Osteoblast (primary cell): ENCODE measurements around the gene GAL3ST2. TPM values are rescaled to one million over a fixed set of nuclear protein-coding genes. Genes with fewer than 3 reads are reported as not detected.
A peak's percentile ranks its signal among the peaks of the same experiment; 100 is the strongest.

ENCODE experiments used
- DNase-seq: peaks from one replicate; pipeline ENCODE4 v3.0.0; 2011; ENCODE audit warnings: low spot score, mixed read lengths; ENCODE audit not compliant: insufficient read length; ENCODE audit errors: missing footprints
- H2AFZ ChIP-seq: 2 replicates; pipeline ENCODE4 v1.6.0; 2011; ENCODE audit warnings: mild to moderate bottlenecking, low read length
- H3K27ac ChIP-seq: 2 replicates; pipeline ENCODE4 v1.5.1; 2011; ENCODE audit warnings: mild to moderate bottlenecking, low read depth, low read length, moderate library complexity
- H3K27me3 ChIP-seq: 2 replicates; pipeline ENCODE4 v1.6.0; 2012; ENCODE audit warnings: mild to moderate bottlenecking, control low read depth, inconsistent platforms, low read length, moderate library complexity; ENCODE audit not compliant: insufficient read depth
- H3K36me3 ChIP-seq: 2 replicates; pipeline ENCODE4 v1.5.1; 2011; ENCODE audit warnings: mild to moderate bottlenecking, low read length, control low read depth, moderate library complexity; ENCODE audit not compliant: insufficient read depth
- H3K4me1 ChIP-seq: 2 replicates; pipeline ENCODE4 v1.5.1; 2011; ENCODE audit warnings: mild to moderate bottlenecking, low read length, control low read depth, moderate library complexity; ENCODE audit not compliant: insufficient read depth
- H3K4me2 ChIP-seq: 2 replicates; pipeline ENCODE4 v1.6.0; 2011; ENCODE audit warnings: mild to moderate bottlenecking, low read length; ENCODE audit not compliant: insufficient read depth
- H3K4me3 ChIP-seq: fragments of 200-600 bp; sonication (generic); 3 replicates; pipeline ENCODE4 v1.5.1; 2012; ENCODE audit warnings: mild to moderate bottlenecking, low read length, inconsistent platforms; ENCODE audit not compliant: insufficient read depth
- H3K79me2 ChIP-seq: 2 replicates; pipeline ENCODE4 v1.6.0; 2012; ENCODE audit warnings: mild to moderate bottlenecking, low read length, control low read depth, inconsistent platforms; ENCODE audit not compliant: insufficient read depth
- H3K9me3 ChIP-seq: 2 replicates; pipeline ENCODE4 v1.5.1; 2011; ENCODE audit warnings: low read depth, low read length, control low read depth
- H4K20me1 ChIP-seq: 2 replicates; pipeline ENCODE4 v1.6.0; 2012; ENCODE audit warnings: mild to moderate bottlenecking, low read length, control low read depth; ENCODE audit not compliant: insufficient read depth
- CTCF ChIP-seq: IDR thresholded peaks from 2 replicates; pipeline ENCODE4 v1.5.1; 2011; ENCODE audit warnings: mild to moderate bottlenecking, low read depth, low read length, moderate library complexity; ENCODE audit errors: extremely low read depth
- total RNA-seq: library from RNA; depleted of rRNA; stranded (reverse); fragments of >200 nt; gene quantifications from 2 replicates; pipeline ENCODE4 v1.2.3, GENCODE V29; 2012

Gene GAL3ST2
- total RNA-seq, 1 donor: 0.36 TPM

GRCh38 chr2:241811952-241812729, 35.5 kb downstream of the GAL3ST2 start:
- no peak for TF ChIP-seq CTCF
- H3K4me3 ChIP-seq: no peak overlapping the region

GRCh38 chr2:241812730-241813643, 36.4 kb downstream of the GAL3ST2 start:
- H3K79me2 ChIP-seq: no peaks in the 10 kb centered on the region
- H3K36me3 ChIP-seq: no peaks in the 10 kb centered on the region
- H3K4me2 ChIP-seq: no peak overlapping the region
- H3K4me1 ChIP-seq: no peaks in the 10 kb centered on the region
- no peak for TF ChIP-seq CTCF
- no peaks in the 10 kb centered on the region for H3K27me3 ChIP-seq
- no peaks in the 10 kb centered on the region for H3K9me3 ChIP-seq
- peak; percentile 85 for DNase-seq
- no peak overlapping the region for H2AFZ ChIP-seq
- no peaks in the 10 kb centered on the region for H4K20me1 ChIP-seq
- no peak overlapping the region for H3K27ac ChIP-seq
- no peak overlapping the region for H3K4me3 ChIP-seq

More at GRCh38 chr2:241811952-241812729, 35.5 kb downstream of the GAL3ST2 start:
- Histone ChIP-seq H3K79me2 (no peaks in the 10 kb centered on the region), H4K20me1 (no peaks in the 10 kb centered on the region), H3K9me3 (no peaks in the 10 kb centered on the region), H2AFZ (no peak overlapping the region), H3K4me1 (no peaks in the 10 kb centered on the region), H3K4me2 (no peak overlapping the region), H3K27ac (no peak overlapping the region), H3K36me3 (no peaks in the 10 kb centered on the region), H3K27me3 (no peaks in the 10 kb centered on the region)
- DNase-seq: peak; percentile 86

- H3K4me2 ChIP-seq: no peak overlapping the region
- H4K20me1 ChIP-seq: no peaks in the 10 kb centered on the region
- H3K27me3 ChIP-seq: no peaks in the 10 kb centered on the region
- no peaks in the 10 kb centered on the region for H3K79me2 ChIP-seq
- no peak overlapping the region for H3K4me3 ChIP-seq
- peak; percentile 89 for DNase-seq
- H3K4me1 ChIP-seq: no peaks in the 10 kb centered on the region
- H3K36me3 ChIP-seq: no peaks in the 10 kb centered on the region
- peak overlapping the region; percentile 61 for H3K27ac ChIP-seq
- no peak for TF ChIP-seq CTCF
- H3K9me3 ChIP-seq: no peaks in the 10 kb centered on the region
- H2AFZ ChIP-seq: no peak overlapping the region
Observed at GRCh38 chr2:241813644-241814392, 37.2 kb downstream of the GAL3ST2 start.

- Histone ChIP-seq H3K4me2 (no peak overlapping the region), H2AFZ (no peak overlapping the region), H3K79me2 (no peaks in the 10 kb centered on the region), H3K4me3 (no peak overlapping the region), H3K4me1 (no peaks in the 10 kb centered on the region), H3K27ac (no peak overlapping the region), H4K20me1 (no peaks in the 10 kb centered on the region), H3K27me3 (no peaks in the 10 kb centered on the region), H3K36me3 (no peaks in the 10 kb centered on the region), H3K9me3 (no peaks in the 10 kb centered on the region)
- DNase-seq: no peak
- TF ChIP-seq CTCF: no peak
Observed at GRCh38 chr2:241814393-241814642, 37.7 kb downstream of the GAL3ST2 start.
